ENCODE results near the gene TMEM254. TPM values are rescaled to one million over a fixed set of nuclear protein-coding genes. Genes with fewer than 3 reads are reported as not detected.

The TMEM254 gene
- total RNA-seq, 4 donors from 2014 or later: 7.8 to 15.1 (median 13.2) TPM

DNA sequence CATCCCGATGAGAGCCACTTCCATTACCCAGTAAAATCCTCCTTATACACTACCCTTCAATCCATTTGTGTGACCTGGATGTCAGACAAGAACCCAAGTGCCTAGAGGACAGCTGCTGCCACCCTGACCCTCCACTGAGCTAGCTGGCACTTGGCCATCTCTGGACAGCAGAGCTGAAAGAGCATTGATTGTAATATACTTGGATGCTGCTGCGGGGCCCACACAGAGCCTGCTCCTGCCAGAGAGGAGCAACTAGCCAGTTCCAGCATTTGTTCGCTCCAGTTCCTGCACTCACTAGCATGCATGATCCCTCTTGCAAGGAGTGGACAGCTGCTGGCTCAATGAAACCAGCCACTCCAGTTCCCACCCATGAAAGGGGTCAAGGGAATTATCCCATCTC is 8.4 kb upstream of the TMEM254 start:
- Histone ChIP-seq H3K9me3 (no peaks in the 10 kb centered on the region), H3K27me3 (no peaks in the 10 kb centered on the region), H3K27ac (no peak overlapping the region), H3K4me1 (peaks cover 0 to 3% (median 0%) of the 10 kb centered on the region in 3 donors), H3K36me3 (no peaks in the 10 kb centered on the region), H3K4me3 (no peak overlapping the region)
- 73 to 88% methylated on average over 1 to 2 of the region's 3 CpGs for WGBS, 2 donors (ENCODE audit: low coverage in 1 of 2)
- ATAC-seq: no peak
- TF ChIP-seq POLR2A (IDR thresholded peaks at IDR 0.05) (no peak), EP300 (IDR thresholded peaks at IDR 0.05) (no peak), POLR2AphosphoS5 (IDR thresholded peaks at IDR 0.05) (no peak), CTCF (IDR thresholded peaks at IDR 0.05) (no peak)

- Histone ChIP-seq H3K9me3 (no peaks in the 10 kb centered on the region), H3K27me3 (no peaks in the 10 kb centered on the region), H3K4me3 (no peak overlapping the region), H3K27ac (no peak overlapping the region), H3K36me3 (no peaks in the 10 kb centered on the region), H3K4me1 (peaks cover 0 to 4% (median 0%) of the 10 kb centered on the region in 3 donors)
- no peak for ATAC-seq
- 94 to 100% methylated on average over 1 to 2 of the region's 2 CpGs for WGBS, 2 donors (ENCODE audit: low coverage in 1 of 2)
- TF ChIP-seq POLR2AphosphoS5 (IDR thresholded peaks at IDR 0.05): no peak
- TF ChIP-seq EP300 (IDR thresholded peaks at IDR 0.05): no peak
- no peak for TF ChIP-seq POLR2A (IDR thresholded peaks at IDR 0.05)
- no peak for TF ChIP-seq CTCF (IDR thresholded peaks at IDR 0.05)
Measured at GRCh38 chr10:80072584-80072983, 5.9 kb upstream of the TMEM254 start.

DNA sequence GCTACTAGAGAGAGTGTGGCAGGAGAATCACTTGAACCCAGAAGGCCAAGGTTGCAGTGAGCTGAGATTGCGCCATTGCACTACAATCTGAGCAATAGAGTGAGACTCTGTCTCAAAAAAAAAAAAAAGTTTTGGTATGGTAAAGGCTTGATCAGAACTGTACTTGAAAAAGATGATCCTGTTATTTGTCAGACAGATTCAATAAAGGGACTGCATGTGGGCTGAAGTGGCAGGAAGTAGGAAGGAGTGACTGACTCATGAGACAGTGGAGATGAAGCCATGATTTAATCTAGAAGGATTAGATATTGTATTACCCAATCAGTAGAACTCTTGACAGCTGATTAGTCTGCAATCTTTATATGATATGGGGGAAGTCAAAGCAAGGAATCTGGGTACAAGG is 2.7 kb upstream of the TMEM254 start:
- no peaks in the 10 kb centered on the region for H3K36me3 ChIP-seq
- H3K4me1 ChIP-seq: peaks cover 0 to 24% (median 4%) of the 10 kb centered on the region in 3 donors
- ATAC-seq: no peak
- no peaks in the 10 kb centered on the region for H3K27me3 ChIP-seq
- TF ChIP-seq POLR2A (IDR thresholded peaks at IDR 0.05) (no peak), CTCF (IDR thresholded peaks at IDR 0.05) (no peak), POLR2AphosphoS5 (IDR thresholded peaks at IDR 0.05) (no peak), EP300 (IDR thresholded peaks at IDR 0.05) (no peak)
- H3K27ac ChIP-seq: no peak overlapping the region
- WGBS, 2 donors (ENCODE audit: low coverage in 1 of 2): 100% methylated on average over 1 of the region's 1 CpG
- no peaks in the 10 kb centered on the region for H3K9me3 ChIP-seq
- no peak overlapping the region for H3K4me3 ChIP-seq

DNA sequence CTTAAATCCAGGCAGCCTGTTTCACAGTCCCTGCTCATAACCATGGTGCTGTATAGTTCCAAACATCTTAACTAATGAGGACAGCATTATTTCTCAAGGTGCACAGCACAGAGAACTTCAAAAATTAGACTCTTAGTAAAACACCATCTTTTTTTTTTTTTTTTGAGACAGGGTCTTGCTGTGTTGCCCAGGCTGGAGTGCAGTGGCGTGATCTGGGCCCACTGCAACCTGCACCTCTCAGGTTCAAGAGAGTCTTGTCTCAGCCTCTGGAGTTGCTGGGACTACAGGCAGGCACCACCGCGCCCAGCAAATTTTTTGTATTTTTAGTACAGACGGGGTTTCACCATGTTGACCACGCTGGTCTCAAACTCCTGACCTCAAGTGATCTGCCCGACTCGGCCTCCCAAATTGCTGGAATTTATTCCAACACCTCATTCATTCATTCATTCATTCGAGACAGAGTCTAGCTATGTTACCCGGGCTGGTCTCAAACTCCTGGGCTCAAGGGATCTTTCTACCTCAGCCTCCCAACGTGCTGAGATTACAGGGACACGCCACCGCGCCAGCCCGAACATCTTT is 507 bp upstream of the TMEM254 start:
- no peak for TF ChIP-seq POLR2A (IDR thresholded peaks at IDR 0.05)
- no peak for TF ChIP-seq POLR2AphosphoS5 (IDR thresholded peaks at IDR 0.05)
- no peak for TF ChIP-seq CTCF (IDR thresholded peaks at IDR 0.05)
- TF ChIP-seq EP300 (IDR thresholded peaks at IDR 0.05): no peak
- Histone ChIP-seq H3K36me3 (peaks cover 0 to 10% of the 10 kb centered on the region in 2 donors), H3K4me3 (peak overlapping the region; percentile 63 to 76), H3K9me3 (no peaks in the 10 kb centered on the region), H3K27me3 (no peaks in the 10 kb centered on the region), H3K4me1 (peaks cover 0 to 24% (median 4%) of the 10 kb centered on the region in 3 donors), H3K27ac (peak overlapping the region; percentile 85 to 97 (median 92))
- WGBS, 2 donors (ENCODE audit: low coverage in 1 of 2): 20 to 86% methylated on average over 1 to 11 of the region's 14 CpGs
- no peak for ATAC-seq

DNA sequence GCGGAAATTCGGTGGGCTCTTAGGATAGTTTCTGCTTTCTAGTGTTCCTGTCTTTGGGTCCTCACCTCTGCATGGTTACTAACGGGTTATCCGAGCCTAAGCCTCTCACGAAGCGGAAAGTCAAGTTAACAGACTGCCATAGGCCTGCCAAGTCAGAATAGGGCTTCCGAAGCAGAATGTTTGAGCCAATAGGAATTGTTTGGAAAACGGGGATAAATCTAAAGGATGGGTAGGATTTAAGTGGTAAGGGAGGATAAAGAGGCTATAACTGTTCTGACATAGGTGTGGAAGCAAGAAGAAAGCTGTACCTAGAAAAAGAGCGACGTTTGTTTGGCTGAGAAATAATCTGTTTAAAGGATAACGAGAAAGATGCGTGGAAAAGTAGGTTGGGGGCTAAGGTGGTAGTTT is 851 bp downstream of the TMEM254 start:
- peaks cover 0 to 24% (median 4%) of the 10 kb centered on the region in 3 donors for H3K4me1 ChIP-seq
- ATAC-seq: no peak
- TF ChIP-seq POLR2AphosphoS5 (IDR thresholded peaks at IDR 0.05) (no peak), POLR2A (IDR thresholded peaks at IDR 0.05) (no peak), EP300 (IDR thresholded peaks at IDR 0.05) (no peak), CTCF (IDR thresholded peaks at IDR 0.05) (no peak)
- peak overlapping the region; percentile 85 to 97 (median 92) for H3K27ac ChIP-seq
- H3K27me3 ChIP-seq: no peaks in the 10 kb centered on the region
- no peaks in the 10 kb centered on the region for H3K9me3 ChIP-seq
- H3K4me3 ChIP-seq: peak overlapping the region; percentile 63 to 76
- peaks cover 0 to 23% of the 10 kb centered on the region in 2 donors for H3K36me3 ChIP-seq
- WGBS, 2 donors (ENCODE audit: low coverage in 1 of 2): 1% methylated on average over 9 to 12 of the region's 12 CpGs

Data from gastroesophageal sphincter (tissue), 4 donors.